NT2/D1 (cell line): ENCODE data around the gene SLC22A17.

Experiments used
- DNase-seq: peaks from one replicate; pipeline ENCODE4 v3.0.0-alpha.2; 2011; ENCODE audit warnings: low read depth, low spot score
- H3K27me3 ChIP-seq: 2 replicates; pipeline ENCODE4 v1.6.0; 2011; ENCODE audit warnings: mild to moderate bottlenecking; ENCODE audit not compliant: insufficient read length, insufficient read depth
- H3K36me3 ChIP-seq: 2 replicates; pipeline ENCODE4 v1.6.1; 2011; ENCODE audit warnings: mild to moderate bottlenecking, low read length, mixed read lengths; ENCODE audit not compliant: insufficient read depth, insufficient read length
- H3K4me1 ChIP-seq: 2 replicates; pipeline ENCODE4 v1.5.1; 2011; ENCODE audit not compliant: insufficient read depth, insufficient read length
- H3K4me3 ChIP-seq: 2 replicates; pipeline ENCODE4 v1.5.1; 2011; ENCODE audit warnings: low read depth; ENCODE audit not compliant: insufficient read length
- H3K9ac ChIP-seq: 2 replicates; pipeline ENCODE4 v1.6.0; 2011; ENCODE audit warnings: low read depth; ENCODE audit not compliant: insufficient read length
- H3K9me3 ChIP-seq: 2 replicates; pipeline ENCODE4 v1.5.1; 2011; ENCODE audit warnings: mild to moderate bottlenecking, low read length; ENCODE audit not compliant: insufficient read depth
- SUZ12 ChIP-seq: IDR thresholded peaks from 2 replicates; pipeline ENCODE4 v1.6.1; 2011; ENCODE audit not compliant: insufficient read length, insufficient read depth; ENCODE audit errors: extremely low read depth
- YY1 ChIP-seq: IDR thresholded peaks from 2 replicates; pipeline ENCODE4 v1.6.1; 2011; ENCODE audit not compliant: insufficient read length, insufficient read depth
- ZNF274 ChIP-seq: IDR thresholded peaks from 2 replicates; pipeline ENCODE4 v1.6.1; 2011; ENCODE audit warnings: mild to moderate bottlenecking, low read depth, low read length

Gene SLC22A17

DNA sequence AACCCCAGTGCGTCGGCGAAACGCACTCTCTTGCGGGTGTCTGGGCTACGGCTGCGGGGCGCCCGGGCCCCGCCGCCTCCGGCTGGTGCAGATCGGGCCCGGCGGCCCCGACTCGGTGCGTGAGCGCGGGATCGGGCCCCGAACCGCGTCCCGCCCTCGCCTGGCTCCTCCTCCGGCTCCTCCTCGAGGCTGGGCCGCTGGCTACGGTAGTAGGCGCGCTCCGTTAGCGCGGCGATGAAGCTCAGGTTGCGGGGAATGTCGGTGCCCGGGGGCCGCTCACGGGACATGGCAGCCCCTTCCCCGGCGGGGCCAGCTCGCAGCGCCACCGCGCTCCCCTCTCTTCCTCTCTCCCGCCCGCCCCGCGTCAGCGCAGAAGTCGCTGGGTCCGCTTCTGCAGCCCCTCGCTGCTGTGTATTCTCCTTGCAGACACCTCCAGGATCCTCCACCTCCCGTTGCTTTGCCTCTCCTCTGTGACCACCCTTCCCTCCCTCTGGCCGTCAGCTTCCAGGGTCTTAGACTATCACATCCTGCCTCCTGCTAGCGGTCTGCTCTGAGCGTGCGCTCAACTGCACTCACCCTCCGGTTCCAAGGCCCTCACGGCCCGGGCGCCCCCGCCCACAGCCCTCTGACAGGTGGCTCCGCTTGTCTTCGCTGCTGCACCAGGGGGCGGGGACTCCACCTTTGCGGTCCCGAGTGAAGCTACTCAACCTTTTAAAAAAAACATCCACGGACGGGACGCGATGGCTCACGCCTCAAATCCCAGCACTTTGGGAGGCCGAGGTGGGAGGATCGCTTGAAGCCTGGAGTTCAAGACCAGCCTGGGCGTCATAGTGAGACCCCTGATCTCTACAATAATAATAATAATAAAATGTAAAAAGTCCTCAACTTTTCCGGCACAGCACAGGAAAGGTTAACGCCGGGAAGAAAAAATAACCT lies 50.1 kb downstream of the SLC22A17 start, which contains the start of gene PPP1R3E:
PPP1R3E (minus strand) TSS at position 570 of the 936 bp plus-strand sequence; CDS start at position 287, 283 bp downstream.
- DNase-seq: no peak
- Histone ChIP-seq H3K27me3 (peaks cover 55% of the 10 kb centered on the region), H3K9me3 (no peaks in the 10 kb centered on the region), H3K4me1 (peaks cover 4% of the 10 kb centered on the region), H3K4me3 (peak within 1 kb of the TSS; percentile 63), H3K36me3 (peaks cover 2% of the 10 kb centered on the region), H3K9ac (peak within 1 kb of the TSS; percentile 83)
- TF ChIP-seq YY1 (no peak), ZNF274 (no peak), SUZ12 (no peak)

DNA sequence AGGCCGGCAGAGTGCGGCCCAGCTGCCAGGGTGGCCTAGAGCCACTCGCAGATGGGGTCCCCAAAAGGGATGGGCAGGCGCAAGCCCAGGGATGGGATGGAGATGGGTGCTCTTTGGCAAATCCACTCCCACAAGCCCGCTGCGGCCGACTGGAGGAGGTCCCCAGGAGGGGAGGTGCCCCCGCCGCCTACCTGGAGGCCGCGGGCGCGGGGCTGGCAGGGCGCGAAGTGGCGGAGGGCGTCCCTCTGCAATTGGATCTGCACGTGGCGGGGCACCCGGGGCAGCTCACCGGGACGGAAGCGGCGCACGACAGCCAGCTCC lies 50.8 kb downstream of the SLC22A17 start:
- H3K9ac ChIP-seq: peak overlapping the region; percentile 83
- H3K36me3 ChIP-seq: no peaks in the 10 kb centered on the region
- H3K4me1 ChIP-seq: peaks cover 3% of the 10 kb centered on the region
- peaks cover 61% of the 10 kb centered on the region for H3K27me3 ChIP-seq
- H3K9me3 ChIP-seq: no peaks in the 10 kb centered on the region
- DNase-seq: no peak
- TF ChIP-seq SUZ12 (no peak), ZNF274 (no peak), YY1 (no peak)
- H3K4me3 ChIP-seq: peak overlapping the region; percentile 63

DNA sequence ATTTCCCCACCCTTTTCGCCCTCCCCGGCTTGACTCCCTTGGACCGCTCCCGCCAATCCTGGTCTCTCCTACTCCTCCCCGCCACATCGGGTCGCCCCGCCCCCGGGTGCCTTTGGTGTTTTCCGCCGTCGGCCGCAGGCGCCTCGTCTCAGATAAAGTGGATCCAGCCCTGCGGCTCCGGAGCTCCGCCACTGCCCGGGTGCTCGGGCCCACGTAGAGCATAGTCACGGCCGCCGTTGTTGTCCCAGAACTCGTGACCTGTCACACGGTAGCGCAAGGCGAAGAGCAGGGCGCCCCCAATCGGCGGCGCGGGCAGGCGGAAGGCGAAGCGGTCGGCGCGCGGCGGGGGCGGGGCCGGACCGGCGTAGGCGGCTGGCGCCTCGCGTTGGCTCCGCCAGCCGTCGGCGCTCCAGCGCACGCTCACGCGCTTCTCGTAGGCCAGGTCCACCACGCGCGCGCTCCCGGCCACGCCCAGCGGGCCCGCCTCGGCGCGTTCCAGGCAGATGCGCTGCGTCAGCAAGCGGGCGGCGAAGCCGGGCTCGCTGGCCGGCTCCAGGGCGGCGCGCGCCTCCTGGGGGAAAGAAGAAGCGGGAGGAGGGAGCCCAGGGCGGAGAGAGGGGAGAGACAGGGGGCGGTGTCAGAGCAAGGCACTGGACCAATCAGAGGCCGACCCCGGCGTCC lies 51.3 kb downstream of the SLC22A17 start:
- no peaks in the 10 kb centered on the region for H3K9me3 ChIP-seq
- no peak for TF ChIP-seq YY1
- no peak for TF ChIP-seq SUZ12
- TF ChIP-seq ZNF274: no peak
- peak; percentile 98 for DNase-seq
- peaks cover 3% of the 10 kb centered on the region for H3K4me1 ChIP-seq
- H3K9ac ChIP-seq: peak overlapping the region; percentile 87
- peak overlapping the region; percentile 63 for H3K4me3 ChIP-seq
- H3K27me3 ChIP-seq: peaks cover 66% of the 10 kb centered on the region
- no peaks in the 10 kb centered on the region for H3K36me3 ChIP-seq

DNA sequence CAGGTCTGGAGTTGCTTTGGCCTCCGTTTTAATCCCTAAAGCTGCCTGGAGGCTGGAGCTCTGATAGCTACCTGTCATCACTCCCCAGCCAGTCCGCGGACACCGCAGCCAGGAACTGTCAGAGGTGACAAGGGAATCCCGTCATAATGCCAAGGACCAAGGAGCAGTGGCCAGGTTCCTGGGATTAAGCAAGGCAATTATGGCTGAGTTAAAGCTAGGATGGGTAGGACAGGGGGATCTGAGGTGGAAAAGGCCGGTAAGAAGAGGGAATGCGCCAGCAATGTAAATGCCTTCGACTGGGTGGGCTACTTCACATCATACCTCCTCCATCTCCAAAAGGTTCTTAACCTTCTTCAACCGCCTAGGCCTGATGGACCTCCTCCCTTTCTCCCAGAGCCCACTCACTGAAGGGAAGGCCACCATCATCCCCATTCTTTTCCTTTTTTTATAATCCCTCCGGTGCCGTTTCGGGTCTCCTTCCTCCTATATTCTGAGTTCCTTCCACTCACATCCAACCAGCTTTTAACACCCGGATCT lies 51.9 kb downstream of the SLC22A17 start:
- Histone ChIP-seq H3K4me3 (peak overlapping the region; percentile 67), H3K4me1 (peaks cover 3% of the 10 kb centered on the region), H3K9ac (peak overlapping the region; percentile 78), H3K9me3 (no peaks in the 10 kb centered on the region), H3K36me3 (no peaks in the 10 kb centered on the region), H3K27me3 (peaks cover 73% of the 10 kb centered on the region)
- TF ChIP-seq ZNF274 (no peak), SUZ12 (no peak), YY1 (no peak)
- DNase-seq: no peak

DNA sequence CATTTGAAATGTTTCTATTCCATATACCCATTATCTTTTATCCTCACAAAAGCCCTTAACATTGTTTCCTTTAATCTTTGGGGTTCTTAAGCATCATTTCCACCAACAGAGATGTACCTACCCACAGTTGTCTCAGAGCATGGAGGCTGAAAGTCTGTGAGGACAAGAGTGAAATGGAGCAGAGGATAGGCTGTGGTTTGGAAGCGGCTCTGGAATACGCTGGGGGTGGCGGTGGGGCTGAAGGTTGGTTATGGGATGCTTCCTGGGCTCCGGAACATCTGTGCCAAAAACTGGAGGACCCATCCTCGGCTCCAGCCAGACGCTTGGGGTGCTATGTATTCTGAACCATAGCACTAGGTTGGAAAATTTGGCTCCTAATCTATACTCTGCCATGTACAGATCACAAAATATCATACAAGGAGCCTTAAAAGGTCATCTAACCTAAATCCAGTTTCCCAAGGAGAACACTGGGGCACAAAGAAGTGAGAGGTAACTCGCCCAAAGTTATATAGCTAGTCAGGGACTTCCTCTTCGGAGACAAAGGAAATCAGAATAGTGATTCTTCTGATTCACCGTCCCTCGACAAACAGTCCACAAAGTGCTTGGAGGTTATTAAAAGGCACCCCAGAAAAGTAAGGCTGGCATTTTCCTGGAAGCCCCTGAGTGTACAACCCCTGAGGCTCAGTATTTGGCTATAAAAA lies 52.6 kb downstream of the SLC22A17 start:
- H3K36me3 ChIP-seq: no peaks in the 10 kb centered on the region
- H3K4me3 ChIP-seq: peak overlapping the region; percentile 67
- H3K4me1 ChIP-seq: peaks cover 4% of the 10 kb centered on the region
- H3K27me3 ChIP-seq: peaks cover 79% of the 10 kb centered on the region
- TF ChIP-seq SUZ12 (no peak), ZNF274 (no peak), YY1 (no peak)
- H3K9me3 ChIP-seq: no peaks in the 10 kb centered on the region
- H3K9ac ChIP-seq: peak overlapping the region; percentile 78
- DNase-seq: no peak

DNA sequence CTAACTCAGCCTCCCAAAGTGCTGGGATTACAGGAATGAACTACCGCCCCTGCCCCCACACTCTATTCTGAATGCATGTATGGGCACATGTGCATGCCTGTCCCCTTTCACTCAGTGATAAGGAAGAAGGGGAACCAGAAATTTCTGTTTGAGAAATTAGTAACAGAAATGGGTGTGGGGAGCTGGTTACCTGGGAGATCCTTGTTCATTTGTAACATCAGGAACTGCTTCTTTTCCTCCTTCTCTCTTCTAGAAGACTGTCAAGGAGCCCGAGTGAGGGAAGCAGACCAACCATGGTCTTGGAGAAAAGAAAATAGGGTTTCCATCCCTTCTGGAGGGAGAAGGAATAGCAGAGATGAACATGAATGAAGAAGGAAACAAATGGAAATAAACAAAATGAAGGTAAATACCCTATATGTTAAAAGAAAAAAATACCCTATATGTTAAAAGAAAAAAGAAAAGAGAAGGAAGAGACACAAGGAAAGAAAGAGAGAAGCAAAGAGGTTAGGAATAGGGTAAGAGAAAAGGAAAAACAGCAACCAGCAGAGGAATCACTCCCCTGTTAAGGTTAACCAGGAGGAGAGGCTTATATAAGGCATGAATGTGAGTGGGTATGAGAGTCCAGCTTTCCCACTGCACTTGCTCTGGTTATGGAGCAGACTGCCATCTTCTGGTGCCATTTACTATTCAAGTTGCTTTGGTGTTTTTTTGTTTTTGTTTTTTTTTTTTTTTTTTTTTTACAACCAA lies 53.3 kb downstream of the SLC22A17 start:
- Histone ChIP-seq H3K4me1 (peaks cover 5% of the 10 kb centered on the region), H3K9ac (no peak overlapping the region), H3K4me3 (no peak overlapping the region)

More for the DNA sequence above, 53.3 kb downstream of the SLC22A17 start:
- Histone ChIP-seq H3K27me3 (peaks cover 73% of the 10 kb centered on the region), H3K36me3 (no peaks in the 10 kb centered on the region), H3K9me3 (no peaks in the 10 kb centered on the region)
- no peak for DNase-seq
- TF ChIP-seq ZNF274: no peak
- TF ChIP-seq YY1: no peak
- TF ChIP-seq SUZ12: no peak
